K562 (cell line): ENCODE data around the gene ENTREP3. TPM values are rescaled to one million over a fixed set of nuclear protein-coding genes. Genes with fewer than 3 reads are reported as not detected.

ENCODE experiments used
- ATAC-seq: fragments of 200-7000 bp; cut with Tn5 transposase; 3 replicates; pipeline ENCODE4 v1.9.1; 2020; ENCODE audit warnings: moderate library complexity
- BruUV-seq: library from RNA; stranded (reverse); fragments of 400-500 nt; replicated peaks from 2 replicates; lab custom pipeline; 2021; lab: Mats Ljungman, UMichigan
- CTCF ChIA-PET: fragments of 300-600 bp; formaldehyde crosslinking; extraction: SDS; loops from one replicate; lab custom pipeline; 2021; ENCODE audit warnings: low intra/inter-chr PET ratio; lab: Yijun Ruan, JAX
- POLR2A ChIA-PET: fragments of 300-600, 350-650 bp; sonication (Branson Sonifier 250); formaldehyde crosslinking; extraction: SDS; loops from one replicate; lab custom pipeline; 2021; ENCODE audit warnings: antibody characterized with exemption, inconsistent platforms; lab: Yijun Ruan, JAX
- DNase-seq, 4 experiments: peaks; one replicate each; pipeline versions ENCODE4 v3.0.0 to v3.0.0-alpha.2; 2011 to 2018; ENCODE audit warnings: low spot score in 3 of 4, mixed read lengths in 3 of 4; ENCODE audit errors: extremely low read depth in 1 of 4
- FAIRE-seq: peaks from 2 replicates; lab custom pipeline; 2011; peaks lifted over from hg19 to GRCh38; lab: Jason Lieb, UNC
- H2AFZ ChIP-seq: 2 replicates; pipeline ENCODE4 v1.6.0; 2011; ENCODE audit warnings: low read depth, low read length, control low read depth, inconsistent platforms
- H3K27ac ChIP-seq: fragments of 200-600 bp; 3 replicates; pipeline ENCODE4 v1.8.0; 2011; ENCODE audit warnings: low read depth, mild to moderate bottlenecking, control low read depth, inconsistent platforms, low read length, moderate library complexity, mixed read lengths; ENCODE audit errors: extremely low read depth
- H3K27me3 ChIP-seq, 2 experiments: fragments of 300-600 bp in 1 of 2; 2 replicates in 1 of 2; 3 replicates in 1 of 2; pipeline versions ENCODE4 v1.6.0 to v1.8.0; 2011; ENCODE audit warnings: inconsistent platforms in 2 of 2, low read length in 2 of 2, mild to moderate bottlenecking in 1 of 2, mixed read lengths in 1 of 2, moderate library complexity in 1 of 2; ENCODE audit not compliant: control insufficient read depth in 2 of 2, insufficient read depth in 2 of 2
- H3K36me3 ChIP-seq: fragments of 300-600 bp; 3 replicates; pipeline ENCODE4 v1.8.0; 2011; ENCODE audit warnings: mild to moderate bottlenecking, low read length, inconsistent platforms; ENCODE audit not compliant: control insufficient read depth, insufficient read depth
- H3K4me1 ChIP-seq, 2 experiments: fragments of 200-600 bp in 1 of 2; replicated peaks in 1 of 2; 2 replicates in 1 of 2; 3 replicates in 1 of 2; pipeline versions ENCODE4 v1.5.1 to v1.8.0; 2011; ENCODE audit warnings: inconsistent platforms in 2 of 2, low read length in 2 of 2, mild to moderate bottlenecking in 1 of 2, mixed read lengths in 1 of 2, moderate library complexity in 1 of 2; ENCODE audit not compliant: control insufficient read depth in 2 of 2, insufficient read depth in 2 of 2
- H3K4me2 ChIP-seq: 2 replicates; pipeline ENCODE4 v1.6.1; 2011; ENCODE audit warnings: low read length, control low read depth, inconsistent platforms, mixed read lengths; ENCODE audit not compliant: insufficient read depth
- H3K4me3 ChIP-seq: fragments of 200-600 bp; sonication (generic), shearing (Covaris generic); 2 replicates; pipeline ENCODE4 v1.5.1; 2016; ENCODE audit warnings: control low read depth, inconsistent platforms
- H3K79me2 ChIP-seq: fragments of 200-600 bp; 3 replicates; pipeline ENCODE4 v1.8.0; 2011; ENCODE audit warnings: low read length, inconsistent platforms; ENCODE audit not compliant: control insufficient read depth, insufficient read depth
- H3K9ac ChIP-seq, 2 experiments: 2 replicates each; pipeline versions ENCODE4 v1.6.0 to v1.6.1; 2011; ENCODE audit warnings: low read depth in 2 of 2, low read length in 2 of 2, control low read depth in 1 of 2, inconsistent platforms in 1 of 2, mild to moderate bottlenecking in 1 of 2, mixed read lengths in 1 of 2; ENCODE audit not compliant: insufficient read depth in 1 of 2
- H3K9me1 ChIP-seq: one replicate; pipeline ENCODE4 v1.6.0; 2011; ENCODE audit warnings: inconsistent platforms, mild to moderate bottlenecking, low read length, moderate library complexity; ENCODE audit not compliant: control insufficient read depth, insufficient read depth
- H3K9me3 ChIP-seq: replicated peaks from 2 replicates; pipeline ENCODE4 v1.5.1; 2011; ENCODE audit warnings: low read depth, low read length, inconsistent platforms; ENCODE audit not compliant: control insufficient read depth, insufficient read depth
- H4K20me1 ChIP-seq: replicated peaks from 2 replicates; pipeline ENCODE4 v1.6.1; 2011; ENCODE audit warnings: low read length, inconsistent platforms, mixed read lengths; ENCODE audit not compliant: control insufficient read depth, insufficient read depth
- ESRRB ChIP-seq: fragments of 250-450 bp; sonication (Bioruptor Pico); IDR thresholded peaks from 2 replicates; pipeline ENCODE4 v1.5.0; 2020; ENCODE audit warnings: mild to moderate bottlenecking, moderate library complexity, borderline replicate concordance
- EZH2 ChIP-seq: IDR thresholded peaks from 2 replicates; pipeline ENCODE4 v1.6.1; 2012; ENCODE audit warnings: low read depth, mild to moderate bottlenecking, inconsistent platforms, low read length, borderline replicate concordance
- FOXA3 ChIP-seq, 2 experiments: fragments of 450-650 bp in 1 of 2; sonication (generic) in 1 of 2; formaldehyde crosslinking; IDR thresholded peaks in 1 of 2; conservative IDR thresholded peaks in 1 of 2; 2 replicates each; pipeline versions ENCODE4 v1.4.0 to v1.8.0; 2020 to 2022; ENCODE audit warnings: mild to moderate bottlenecking in 2 of 2, missing genetic modification reagents in 1 of 2
- GTF3C2 ChIP-seq: IDR thresholded peaks from 3 replicates; pipeline ENCODE4 v1.6.1; 2011; ENCODE audit warnings: borderline replicate concordance, mild to moderate bottlenecking, moderate library complexity; ENCODE audit not compliant: insufficient read length; ENCODE audit errors: extremely low read depth
- MYBL2 ChIP-seq, 2 experiments: fragments of 450-650 bp in 1 of 2; sonication (generic) in 1 of 2; formaldehyde crosslinking in 1 of 2; IDR thresholded peaks; 2 replicates each; pipeline versions ENCODE4 v1.6.1 to v1.8.1; 2017 to 2022; ENCODE audit warnings: borderline replicate concordance in 1 of 2, inconsistent platforms in 1 of 2, low read depth in 1 of 2, mild to moderate bottlenecking in 1 of 2, missing genetic modification reagents in 1 of 2, moderate library complexity in 1 of 2
- PREB ChIP-seq: sonication (generic); formaldehyde crosslinking; IDR thresholded peaks from 2 replicates; pipeline ENCODE4 v1.8.1; 2023; ENCODE audit warnings: mild to moderate bottlenecking, missing genetic modification reagents
- RFX5 ChIP-seq: IDR thresholded peaks from 2 replicates; pipeline ENCODE4 v1.6.1; 2011; ENCODE audit warnings: low read depth, mild to moderate bottlenecking, improper control_type of control experiment, low read length
- WGBS: fragments of 100-300 bp; shearing (Covaris generic); methylation state at CpG from one replicate; pipeline ENCODE4 v1.1.6; 2016; ENCODE audit warnings: low coverage, mixed read lengths; ENCODE audit not compliant: insufficient coverage; ENCODE audit errors: missing lambda C conversion rate; 5-methylcytosine and 5-hydroxymethylcytosine counted together
- in situ Hi-C: fragments of 300-500 bp; cut with MboI; formaldehyde crosslinking; loops from 4 replicates; pipeline ENCODE4 v1.15.0; 2018; ENCODE audit warnings: inconsistent platforms, mixed read lengths
- intact Hi-C: fragments of 100-400 bp; cut with micrococcal nuclease; formaldehyde crosslinking; loops from 2 replicates; pipeline ENCODE4 v1.14.2; 2022
- polyA plus RNA-seq, 8 experiments: library from polyadenylated mRNA; depleted of rRNA in 4 of 8; stranded (reverse) in 5 of 8; unstranded in 3 of 8; fragments of >200 nt; fragmentation: Nextera tagmentation in 2 of 8; fragmentation: Illumina TruSeq in 1 of 8; extraction: Ambion mirVana in 2 of 8; extraction: Trizol in 1 of 8; gene quantifications; 2 replicates each; pipeline versions ENCODE4 v1.2.1 to v1.2.3, GENCODE V29; 2011 to 2014; ENCODE audit warnings: inconsistent platforms in 1 of 8, missing spikeins in 1 of 8
- total RNA-seq, 7 experiments: library from RNA; depleted of rRNA in 6 of 7; stranded (reverse); fragments of >200 nt in 6 of 7; fragmentation: Illumina TruSeq in 2 of 7; extraction: Trizol in 2 of 7; gene quantifications; 2 replicates each; pipeline versions ENCODE4 v1.2.1 to v1.2.3, GENCODE V29; 2011 to 2021; ENCODE audit warnings: low replicate concordance in 1 of 7
- TF ChIP-seq, protein P1 (sequence below): fragments of 250-450 bp; sonication (Bioruptor Pico); IDR thresholded peaks from 2 replicates; pipeline ENCODE4 v1.5.0; 2020; ENCODE audit warnings: mild to moderate bottlenecking
- TF ChIP-seq, protein P2 (sequence below): fragments of 250-450 bp; sonication (Bioruptor Pico); IDR thresholded peaks from 2 replicates; pipeline ENCODE4 v1.4.0; 2020

ENTREP3 gene
- total and polyA plus RNA-seq, 9 of the 15 experiments (the other 6 are each of a cell fraction or from before 2014, with no cell fraction given): 1.9 to 41.8 (median 5.9) TPM

- ATAC-seq: no peak
- in situ Hi-C loops: no loop called here
- TF ChIP-seq GTF3C2: no peak
- TF ChIP-seq FOXA3 (CRISPR knock-in tag; conservative IDR thresholded peaks at IDR 0.05 in 1 of 2, IDR thresholded peaks at IDR 0.05 in 1 of 2): no peak
- no peak for TF ChIP-seq PREB (CRISPR knock-in tag)
- TF ChIP-seq RFX5: no peak
- TF ChIP-seq, protein P1, sequence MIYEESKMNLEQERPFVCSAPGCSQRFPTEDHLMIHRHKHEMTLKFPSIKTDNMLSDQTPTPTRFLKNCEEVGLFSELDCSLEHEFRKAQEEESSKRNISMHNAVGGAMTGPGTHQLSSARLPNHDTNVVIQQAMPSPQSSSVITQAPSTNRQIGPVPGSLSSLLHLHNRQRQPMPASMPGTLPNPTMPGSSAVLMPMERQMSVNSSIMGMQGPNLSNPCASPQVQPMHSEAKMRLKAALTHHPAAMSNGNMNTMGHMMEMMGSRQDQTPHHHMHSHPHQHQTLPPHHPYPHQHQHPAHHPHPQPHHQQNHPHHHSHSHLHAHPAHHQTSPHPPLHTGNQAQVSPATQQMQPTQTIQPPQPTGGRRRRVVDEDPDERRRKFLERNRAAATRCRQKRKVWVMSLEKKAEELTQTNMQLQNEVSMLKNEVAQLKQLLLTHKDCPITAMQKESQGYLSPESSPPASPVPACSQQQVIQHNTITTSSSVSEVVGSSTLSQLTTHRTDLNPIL (CRISPR knock-in tag): no peak
- TF ChIP-seq, protein P2, sequence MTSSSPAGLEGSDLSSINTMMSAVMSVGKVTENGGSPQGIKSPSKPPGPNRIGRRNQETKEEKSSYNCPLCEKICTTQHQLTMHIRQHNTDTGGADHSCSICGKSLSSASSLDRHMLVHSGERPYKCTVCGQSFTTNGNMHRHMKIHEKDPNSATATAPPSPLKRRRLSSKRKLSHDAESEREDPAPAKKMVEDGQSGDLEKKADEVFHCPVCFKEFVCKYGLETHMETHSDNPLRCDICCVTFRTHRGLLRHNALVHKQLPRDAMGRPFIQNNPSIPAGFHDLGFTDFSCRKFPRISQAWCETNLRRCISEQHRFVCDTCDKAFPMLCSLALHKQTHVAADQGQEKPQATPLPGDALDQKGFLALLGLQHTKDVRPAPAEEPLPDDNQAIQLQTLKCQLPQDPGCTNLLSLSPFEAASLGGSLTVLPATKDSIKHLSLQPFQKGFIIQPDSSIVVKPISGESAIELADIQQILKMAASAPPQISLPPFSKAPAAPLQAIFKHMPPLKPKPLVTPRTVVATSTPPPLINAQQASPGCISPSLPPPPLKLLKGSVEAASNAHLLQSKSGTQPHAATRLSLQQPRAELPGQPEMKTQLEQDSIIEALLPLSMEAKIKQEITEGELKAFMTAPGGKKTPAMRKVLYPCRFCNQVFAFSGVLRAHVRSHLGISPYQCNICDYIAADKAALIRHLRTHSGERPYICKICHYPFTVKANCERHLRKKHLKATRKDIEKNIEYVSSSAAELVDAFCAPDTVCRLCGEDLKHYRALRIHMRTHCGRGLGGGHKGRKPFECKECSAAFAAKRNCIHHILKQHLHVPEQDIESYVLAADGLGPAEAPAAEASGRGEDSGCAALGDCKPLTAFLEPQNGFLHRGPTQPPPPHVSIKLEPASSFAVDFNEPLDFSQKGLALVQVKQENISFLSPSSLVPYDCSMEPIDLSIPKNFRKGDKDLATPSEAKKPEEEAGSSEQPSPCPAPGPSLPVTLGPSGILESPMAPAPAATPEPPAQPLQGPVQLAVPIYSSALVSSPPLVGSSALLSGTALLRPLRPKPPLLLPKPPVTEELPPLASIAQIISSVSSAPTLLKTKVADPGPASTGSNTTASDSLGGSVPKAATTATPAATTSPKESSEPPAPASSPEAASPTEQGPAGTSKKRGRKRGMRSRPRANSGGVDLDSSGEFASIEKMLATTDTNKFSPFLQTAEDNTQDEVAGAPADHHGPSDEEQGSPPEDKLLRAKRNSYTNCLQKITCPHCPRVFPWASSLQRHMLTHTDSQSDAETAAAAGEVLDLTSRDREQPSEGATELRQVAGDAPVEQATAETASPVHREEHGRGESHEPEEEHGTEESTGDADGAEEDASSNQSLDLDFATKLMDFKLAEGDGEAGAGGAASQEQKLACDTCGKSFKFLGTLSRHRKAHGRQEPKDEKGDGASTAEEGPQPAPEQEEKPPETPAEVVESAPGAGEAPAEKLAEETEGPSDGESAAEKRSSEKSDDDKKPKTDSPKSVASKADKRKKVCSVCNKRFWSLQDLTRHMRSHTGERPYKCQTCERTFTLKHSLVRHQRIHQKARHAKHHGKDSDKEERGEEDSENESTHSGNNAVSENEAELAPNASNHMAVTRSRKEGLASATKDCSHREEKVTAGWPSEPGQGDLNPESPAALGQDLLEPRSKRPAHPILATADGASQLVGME: no peak
- no peak for TF ChIP-seq EZH2
- no peak for TF ChIP-seq MYBL2 (IDR thresholded peaks at IDR 0.05; ENCODE audit: low read depth)
- no peak for TF ChIP-seq MYBL2 (CRISPR knock-in tag; IDR thresholded peaks at IDR 0.05; ENCODE audit: borderline replicate concordance)
- TF ChIP-seq ESRRB: no peak
These were observed 31.3 kb upstream of the ENTREP3 start for GRCh38 chr1:155286544-155286943.

More at GRCh38 chr1:155286544-155286943, 31.3 kb upstream of the ENTREP3 start:
- no peaks in the 10 kb centered on the region; the same call in 1 of the 2 replicates for H4K20me1 ChIP-seq
- no peak overlapping the region for H2AFZ ChIP-seq
- peaks cover 0 to 35% of the 10 kb centered on the region in 2 experiments; a peak in 3 of 5 replicates for H3K4me1 ChIP-seq
- H3K36me3 ChIP-seq: peaks cover 33% of the 10 kb centered on the region; the same call in 2 of the 3 replicates
- intact Hi-C loops: no loop called here
- CTCF ChIA-PET: no interaction called here
- H3K9ac ChIP-seq: no peak overlapping the region
- H3K9me1 ChIP-seq: no peaks in the 10 kb centered on the region
- BruUV-seq: no TSS peak
- no peak overlapping the region for H3K4me3 ChIP-seq
- H3K79me2 ChIP-seq: no peaks in the 10 kb centered on the region
- H3K27ac ChIP-seq: no peak overlapping the region
- DNase-seq (no peak), FAIRE-seq (no peak)
- no peak overlapping the region for H3K4me2 ChIP-seq
- 100% methylated on average over 2 of the region's 2 CpGs for WGBS
- H3K27me3 ChIP-seq: no peaks in the 10 kb centered on the region
- H3K9me3 ChIP-seq: no peaks in the 10 kb centered on the region
- POLR2A ChIA-PET: interaction anchor here (0.8 to 1.8 kb wide), 4 partner anchors 10 to 43 kb away, joined by 3 to 4 read pairs (median 4); partner anchors contain the start of genes HCN3 and PKLR
